Mucosa of rectum (tissue), 2 donors: ENCODE results near the gene MED23.

Source experiments
- H3K27ac ChIP-seq, 2 donors: one replicate each; pipeline ENCODE4 v1.7.0; 2013; ENCODE audit warnings: inconsistent platforms in 2 of 2, low read depth in 2 of 2, low read length in 2 of 2
- H3K27me3 ChIP-seq, 2 donors: one replicate each; pipeline ENCODE4 v1.7.0; 2013; ENCODE audit warnings: low read length in 2 of 2; ENCODE audit not compliant: control insufficient read depth in 2 of 2, insufficient read depth in 2 of 2
- H3K36me3 ChIP-seq, 2 donors: one replicate each; pipeline ENCODE4 v1.7.0; 2013; ENCODE audit warnings: low read length in 2 of 2; ENCODE audit not compliant: control insufficient read depth in 2 of 2, insufficient read depth in 2 of 2
- H3K4me1 ChIP-seq, 2 donors: one replicate each; pipeline ENCODE4 v1.7.0; 2013; ENCODE audit warnings: low read length in 2 of 2, mild to moderate bottlenecking in 1 of 2; ENCODE audit not compliant: control insufficient read depth in 2 of 2, insufficient read depth in 2 of 2
- H3K4me3 ChIP-seq, 2 donors: one replicate each; pipeline ENCODE4 v1.7.0; 2013; ENCODE audit warnings: low read length in 2 of 2
- H3K9ac ChIP-seq, 2 donors: one replicate each; pipeline ENCODE4 v1.7.0; 2013; ENCODE audit warnings: low read length in 2 of 2, low read depth in 1 of 2, mild to moderate bottlenecking in 1 of 2
- H3K9me3 ChIP-seq, 2 donors: one replicate each; pipeline ENCODE4 v1.7.0; 2013; ENCODE audit warnings: low read length in 2 of 2; ENCODE audit not compliant: control insufficient read depth in 2 of 2
- donor health status: healthy.
- donor health status: Normal muscosa, but diverticular disease.

Gene MED23

GRCh38 chr6:131523988-131524673, 103.9 kb downstream of the MED23 start:
- H3K4me3 ChIP-seq, result no peak overlapping the region
- no peaks in the 10 kb centered on the region for H3K4me1 ChIP-seq
- peaks cover 0 to 2% of the 10 kb centered on the region in 2 donors for H3K9me3 ChIP-seq
- no peaks in the 10 kb centered on the region for H3K27me3 ChIP-seq
- no peak overlapping the region for H3K9ac ChIP-seq
- H3K36me3 ChIP-seq, result no peaks in the 10 kb centered on the region
- H3K27ac ChIP-seq, result no peak overlapping the region
